SIG-M5 treated with dmso at 0.1 percent for 504 hours (cell line): Measurements from ENCODE around the gene NAV3.

Experiments used
- DNase-seq: peaks from one replicate; lab custom pipeline; 2025; ENCODE audit not compliant: unreplicated experiment; lab: John Stamatoyannopoulos, UW

Gene NAV3

DNA sequence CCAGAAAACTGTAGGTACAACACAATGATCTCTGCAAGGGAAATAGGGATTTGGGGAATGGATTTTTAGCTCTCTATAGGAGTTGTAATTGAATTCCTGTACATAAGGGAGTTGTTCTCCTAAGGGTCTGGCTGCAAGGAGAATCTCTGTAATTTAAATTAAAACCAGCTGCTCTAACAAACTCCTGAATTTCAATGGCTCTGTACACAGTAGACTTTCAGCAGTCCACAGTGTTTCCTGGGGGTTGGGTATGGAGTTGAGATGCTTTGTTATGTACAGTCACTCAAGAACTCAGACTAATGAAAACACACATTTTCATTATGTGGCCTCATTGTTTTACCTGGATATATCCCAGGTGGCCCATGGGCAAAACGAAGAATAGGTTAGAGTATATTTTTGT is 93.2 kb downstream of the NAV3 start:
- DNase-seq: no peak

DNA sequence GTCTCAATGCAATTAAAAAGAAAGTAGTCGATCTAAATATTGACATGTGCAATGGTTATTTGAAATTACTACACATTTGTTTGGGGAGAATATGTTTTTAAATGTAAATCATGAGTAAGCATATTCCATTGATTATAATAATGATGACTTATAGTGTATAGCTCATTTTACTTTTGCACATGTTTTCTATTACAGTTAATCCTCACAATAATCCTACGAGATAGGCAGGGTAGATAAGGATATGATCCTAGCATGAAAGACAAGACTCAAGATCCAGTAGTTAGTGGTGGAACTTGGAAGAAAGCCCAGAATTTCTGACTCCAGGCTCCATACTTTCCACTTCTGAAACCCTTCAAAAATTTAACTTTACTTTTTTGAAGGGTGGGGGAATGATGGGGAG is 94.0 kb downstream of the NAV3 start:
- no peak for DNase-seq

DNA sequence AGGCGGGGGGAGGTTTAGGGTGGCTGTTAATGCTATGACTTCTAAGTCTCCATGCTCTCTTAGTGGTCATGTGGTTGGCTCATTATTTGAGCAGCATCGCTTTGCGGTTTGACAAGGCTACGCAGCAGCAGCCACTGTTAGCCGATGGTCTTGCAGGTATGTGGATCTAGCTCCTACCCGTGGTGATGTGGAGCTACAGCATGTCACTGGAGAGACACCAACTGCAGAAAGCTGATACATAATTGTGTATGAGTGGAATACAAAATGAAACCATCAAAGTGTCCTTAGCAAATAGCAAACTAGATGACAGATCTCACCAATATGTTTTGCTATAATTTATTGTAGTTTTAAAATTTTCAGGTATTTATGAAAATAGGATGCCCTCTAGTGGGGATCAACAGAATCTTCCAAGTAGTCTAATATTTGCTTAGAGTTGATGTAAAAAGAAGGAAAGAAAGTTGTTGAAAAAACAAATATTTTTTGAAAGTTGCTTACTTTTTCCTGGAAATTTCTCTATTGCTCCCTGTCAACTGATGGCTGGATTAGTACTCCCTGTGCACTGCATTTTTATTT is 94.9 kb downstream of the NAV3 start:
- peak; percentile 86 for DNase-seq

DNA sequence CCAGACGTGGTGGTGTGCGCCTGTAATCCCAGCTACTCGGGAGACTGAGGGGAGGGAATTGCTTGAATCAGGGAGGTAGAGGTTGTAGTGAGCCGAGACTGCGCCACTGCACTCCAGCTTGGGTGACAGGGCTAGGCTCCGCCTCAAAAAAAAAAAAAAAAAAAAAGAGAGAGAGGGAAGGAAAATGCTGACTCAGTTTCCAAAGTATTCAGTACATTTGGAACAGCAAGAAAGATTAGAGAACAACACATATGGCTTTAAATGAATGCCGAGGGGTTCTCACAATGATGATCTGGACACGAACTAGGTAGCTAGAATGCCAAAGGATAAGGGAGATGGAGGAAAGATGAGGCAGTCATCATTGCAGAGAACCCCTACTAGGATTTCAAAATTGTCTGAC is 97.4 kb downstream of the NAV3 start:
- no peak for DNase-seq

DNA sequence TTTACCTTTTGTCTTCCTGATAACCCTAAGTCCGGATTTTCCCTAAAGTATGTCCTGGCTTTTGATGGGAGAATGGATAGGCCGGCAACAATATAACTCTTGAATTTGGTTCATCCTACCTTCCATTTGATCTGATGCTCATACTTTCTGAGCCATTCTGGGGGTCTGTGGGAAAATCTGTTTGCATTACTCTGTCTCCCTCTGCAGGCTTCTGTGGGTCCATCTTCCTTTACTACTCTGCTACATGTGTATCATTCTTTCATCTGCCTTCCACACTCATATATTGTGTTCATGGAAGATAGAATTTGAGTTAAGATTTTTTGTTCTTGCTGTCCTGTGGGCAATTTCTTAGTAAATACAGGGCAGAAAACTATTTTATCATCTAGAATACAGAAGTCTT is 101.5 kb downstream of the NAV3 start:
- no peak for DNase-seq

DNA sequence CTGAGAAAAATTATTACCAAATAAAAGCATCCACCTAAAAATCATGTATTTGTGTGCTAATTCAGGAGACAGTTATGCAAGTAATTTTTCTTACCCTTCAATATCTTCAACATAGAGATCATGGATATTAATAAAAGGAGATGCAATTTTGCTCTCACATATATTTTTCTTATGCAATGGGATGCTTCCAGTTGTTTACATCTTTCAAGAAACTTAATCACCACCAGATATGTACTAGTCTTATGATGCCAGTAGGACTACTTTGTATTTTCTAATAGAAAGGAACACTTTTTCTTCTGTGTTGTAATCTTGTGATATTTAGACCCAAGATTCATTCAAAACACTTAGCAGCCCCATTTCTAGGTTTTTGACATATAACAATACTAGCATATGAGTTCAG is 107.6 kb downstream of the NAV3 start:
- DNase-seq: no peak

DNA sequence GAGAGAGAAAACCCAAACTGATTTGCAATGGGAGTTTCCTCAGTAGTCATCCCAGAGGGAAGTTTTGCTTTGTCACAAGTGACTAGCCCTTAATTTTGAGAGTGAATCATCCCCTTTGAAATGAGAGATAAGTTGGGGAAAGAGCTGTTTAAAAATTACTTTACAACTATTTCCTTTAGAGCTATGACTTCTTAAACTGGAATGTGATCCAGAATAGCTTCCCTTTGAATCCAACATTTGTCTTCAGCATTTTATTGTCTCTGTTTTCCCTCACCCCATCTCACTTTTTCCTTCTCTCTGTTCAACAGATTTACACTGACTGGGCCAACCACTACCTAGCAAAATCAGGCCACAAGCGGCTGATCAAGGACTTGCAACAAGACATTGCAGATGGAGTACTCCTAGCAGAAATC is 109.3 kb downstream of the NAV3 start:
- no peak for DNase-seq

DNA sequence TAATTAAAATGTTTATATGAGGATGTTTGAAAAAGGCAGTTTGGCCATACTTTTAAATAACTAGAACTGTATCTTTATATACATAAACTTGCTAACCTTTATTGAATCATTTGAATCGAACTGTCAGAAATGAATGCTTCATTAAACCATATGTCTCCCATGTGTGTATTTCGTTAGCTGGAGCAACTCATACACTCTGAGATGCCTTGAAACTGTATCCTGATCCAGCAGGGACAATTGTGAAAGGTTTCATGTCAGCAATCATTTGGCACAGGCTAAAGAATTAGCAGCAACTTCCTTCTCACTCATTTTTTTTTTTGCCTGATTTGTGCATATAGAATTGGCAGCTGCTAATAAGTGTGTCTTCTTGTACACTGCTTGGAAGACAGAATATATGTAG is 109.9 kb downstream of the NAV3 start:
- DNase-seq: no peak

DNA sequence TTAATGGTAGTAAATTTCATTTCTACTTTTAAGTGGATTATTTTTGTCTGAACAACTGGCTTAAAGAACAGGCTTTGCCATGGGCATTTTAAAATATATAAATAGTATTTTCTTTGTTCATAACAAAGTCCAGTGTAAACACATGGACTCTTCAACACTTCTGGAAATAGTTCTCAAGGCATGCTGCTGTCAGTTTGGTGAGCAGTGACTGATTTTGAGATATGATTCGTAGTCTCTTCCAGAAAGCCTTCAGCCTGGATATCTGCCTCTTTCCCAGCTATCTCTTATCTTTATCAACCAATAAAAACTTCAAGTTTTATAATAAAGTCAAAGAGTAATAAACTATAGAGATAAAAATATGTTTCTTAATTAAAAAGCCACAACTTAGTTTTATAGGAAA is 110.7 kb downstream of the NAV3 start:
- no peak for DNase-seq

DNA sequence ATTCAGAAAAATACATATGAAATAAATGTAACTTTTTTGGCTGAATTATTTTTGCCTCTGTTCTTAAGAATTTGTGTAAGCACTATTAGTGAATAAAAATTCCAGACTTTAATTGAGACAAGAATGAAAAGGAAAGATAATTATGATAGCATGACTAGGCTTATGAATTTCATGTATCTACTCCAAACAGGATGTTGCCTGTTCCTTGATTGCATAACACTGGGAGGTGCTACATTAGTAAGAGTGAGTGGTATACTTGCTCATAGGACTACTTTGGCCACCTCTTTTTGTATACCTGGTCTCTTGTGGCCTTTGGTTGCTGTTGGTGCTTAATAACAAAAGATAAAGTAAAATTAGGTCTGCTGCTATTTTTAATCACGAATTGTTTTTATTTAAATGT is 112.8 kb downstream of the NAV3 start:
- DNase-seq: peak; percentile 15

DNA sequence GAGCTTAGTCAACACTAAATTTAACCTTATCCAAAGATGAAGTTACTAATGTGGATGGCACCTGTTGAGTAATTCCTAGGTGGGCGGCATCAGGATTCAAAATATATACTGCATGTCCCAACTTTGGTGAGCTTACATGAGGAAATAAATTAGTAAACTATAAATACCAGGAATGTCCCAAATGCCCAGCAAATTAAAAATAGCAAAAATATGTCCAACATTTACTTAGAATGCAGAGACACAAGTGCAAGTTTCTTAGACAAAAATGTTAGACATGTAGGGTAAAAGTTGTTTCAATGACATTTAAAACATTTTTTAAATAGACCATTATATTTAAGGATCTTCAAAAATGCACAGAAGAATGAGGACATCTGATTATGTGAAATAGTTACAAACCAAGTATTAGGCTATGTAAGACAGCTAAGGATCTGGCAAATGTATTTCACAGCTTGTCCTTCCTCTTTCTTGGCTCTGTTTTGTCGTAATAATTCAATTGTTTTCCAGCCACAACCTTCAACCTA is 115.9 kb downstream of the NAV3 start:
- DNase-seq: no peak

DNA sequence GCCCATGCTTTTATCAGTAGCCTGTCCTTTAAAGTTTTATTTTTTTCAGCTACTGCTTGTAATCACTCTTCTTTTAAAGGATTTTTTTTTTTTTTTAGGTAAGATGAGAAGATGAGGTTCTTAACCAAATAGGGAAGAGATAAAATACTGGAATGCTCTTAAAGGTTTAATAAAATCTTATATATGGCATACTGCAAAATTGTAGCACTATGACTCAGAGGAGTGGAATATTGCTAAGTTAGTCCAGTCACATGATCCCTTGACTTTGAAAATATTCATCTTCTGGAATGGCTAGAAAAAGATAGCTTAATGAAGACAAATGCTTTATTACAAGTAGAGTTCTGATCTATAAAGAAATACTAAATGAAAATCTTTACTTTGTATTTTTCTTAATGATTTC is 116.6 kb downstream of the NAV3 start:
- no peak for DNase-seq

DNA sequence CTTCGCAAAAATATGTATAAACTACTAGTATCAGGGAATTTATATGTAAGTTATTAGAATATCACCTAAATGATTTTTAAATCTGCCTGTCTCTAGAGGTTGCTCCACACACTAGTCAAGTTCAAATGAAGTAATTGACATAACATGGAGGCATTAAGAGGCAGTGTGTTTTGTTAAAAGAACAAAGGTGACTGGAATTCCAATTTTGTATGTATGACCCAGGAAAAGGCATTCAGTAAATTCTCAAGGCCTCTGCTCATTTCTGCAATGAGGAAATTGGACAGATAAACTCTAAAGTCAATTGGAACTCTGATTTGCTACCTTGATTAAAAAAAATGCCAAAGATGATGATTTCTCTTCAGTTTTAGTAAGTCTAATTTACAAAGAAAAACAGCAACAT is 117.1 kb downstream of the NAV3 start:
- no peak for DNase-seq

DNA sequence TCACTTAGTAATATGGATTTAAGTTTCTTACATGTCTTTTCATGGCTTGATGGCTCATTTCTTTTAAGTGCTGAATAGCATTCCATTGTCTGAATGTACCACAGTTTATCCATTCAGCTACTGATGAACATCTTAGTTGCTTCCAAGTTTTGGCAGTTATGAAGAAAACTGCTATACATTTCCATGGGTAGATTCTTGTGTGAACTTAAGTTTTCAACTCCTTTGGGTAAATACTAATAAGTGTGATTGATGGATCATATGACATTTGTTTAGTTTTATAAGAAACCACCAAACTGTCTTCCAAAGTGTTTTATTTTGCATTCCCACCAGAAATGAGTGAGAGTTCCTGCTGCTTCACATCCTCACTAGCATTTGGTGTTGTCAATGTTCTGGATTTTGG is 119.2 kb downstream of the NAV3 start:
- DNase-seq: no peak

DNA sequence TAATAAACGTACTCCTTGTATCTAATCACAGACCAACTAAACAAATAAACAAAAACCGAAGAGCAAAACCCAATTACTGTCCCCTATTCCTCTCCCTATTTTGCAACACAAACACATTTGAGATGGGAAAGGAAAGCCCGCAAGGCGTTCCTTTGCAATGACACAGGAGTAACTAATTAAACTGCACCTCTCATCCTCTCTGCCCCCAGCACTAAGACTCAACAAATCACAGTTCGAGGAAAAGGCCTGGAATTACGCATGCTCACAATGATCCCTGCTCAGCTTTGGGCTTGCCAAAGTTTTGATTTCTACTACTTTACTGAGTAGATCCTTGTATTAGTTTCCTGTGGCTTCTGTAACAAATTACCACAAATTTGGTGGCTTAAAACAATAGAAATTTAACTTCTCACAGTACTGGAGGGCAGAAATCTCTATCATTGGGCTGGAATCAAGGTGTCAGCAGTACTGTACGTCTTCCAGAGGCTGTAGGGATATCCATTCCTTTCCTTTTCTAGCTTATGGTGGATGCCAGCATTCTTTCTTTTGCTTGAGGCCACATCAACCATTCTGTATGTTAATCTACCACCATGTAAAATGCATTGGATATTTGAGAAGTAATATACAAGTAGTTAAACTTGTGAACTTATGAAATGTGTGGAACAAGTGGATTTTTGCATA is 123.0 kb downstream of the NAV3 start:
- DNase-seq: no peak

DNA sequence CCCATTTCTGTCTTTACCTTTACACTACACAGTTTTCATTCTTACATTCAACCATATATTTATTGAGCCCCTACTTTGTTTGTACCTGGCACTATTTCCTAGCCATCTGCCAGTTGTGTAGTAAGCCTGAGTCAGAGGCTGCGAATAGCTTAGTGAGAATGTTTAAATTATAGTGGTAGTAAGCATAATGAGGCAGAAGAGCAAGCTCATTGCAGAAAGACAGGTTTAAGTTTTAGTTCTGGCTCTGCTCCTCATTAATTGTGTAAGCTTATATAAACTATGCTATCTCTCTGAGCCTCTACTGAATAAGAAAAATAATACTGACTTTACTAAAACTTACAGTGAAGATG is 123.5 kb downstream of the NAV3 start:
- DNase-seq: no peak

DNA sequence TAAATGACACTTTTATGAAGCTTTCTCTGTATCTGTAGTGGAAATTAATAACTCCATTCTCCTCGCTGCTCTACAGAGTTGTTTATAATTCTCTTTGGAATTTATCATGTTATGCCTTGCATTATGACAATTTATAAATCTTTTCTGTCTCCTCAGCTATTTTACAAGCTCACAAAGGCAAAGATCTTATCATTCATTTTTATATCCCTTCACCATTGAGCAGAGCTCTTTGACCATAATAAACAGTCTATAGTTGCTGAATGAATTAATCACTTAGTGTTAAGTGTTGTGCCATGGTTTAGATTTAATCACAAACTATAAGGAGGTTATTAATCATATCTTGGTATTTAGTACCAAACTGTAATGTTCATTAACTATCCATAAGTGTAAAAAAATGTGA is 126.4 kb downstream of the NAV3 start:
- DNase-seq: no peak

DNA sequence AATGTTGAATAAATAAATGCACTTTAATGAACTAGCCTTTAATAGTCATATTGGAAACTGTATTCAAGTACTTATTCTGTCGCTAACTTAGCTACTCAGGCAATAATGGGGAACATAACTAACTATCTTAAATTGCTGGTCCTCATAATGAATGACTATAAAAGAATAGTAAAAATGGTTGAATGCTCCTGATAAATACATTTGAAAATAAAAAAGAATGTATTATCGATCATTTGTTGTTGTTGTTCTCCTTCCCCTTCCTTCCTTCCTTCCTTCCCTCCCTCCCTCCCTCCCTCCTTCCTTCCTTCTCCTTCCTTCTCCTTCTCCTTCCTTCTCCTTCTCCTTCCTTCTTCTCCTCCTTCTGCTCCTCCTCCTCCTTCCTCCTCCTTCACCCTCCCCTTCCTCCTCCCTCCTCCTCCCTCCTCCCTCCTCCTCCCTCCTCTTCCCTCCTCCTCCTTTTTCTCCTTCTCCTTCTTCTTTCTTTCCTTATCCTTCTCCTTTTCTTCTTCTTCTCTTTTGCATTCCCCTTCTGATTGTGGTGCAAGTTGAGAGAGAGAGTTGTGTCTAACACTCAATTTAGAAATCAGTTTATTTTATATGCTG is 133.0 kb downstream of the NAV3 start:
- DNase-seq: no peak

DNA sequence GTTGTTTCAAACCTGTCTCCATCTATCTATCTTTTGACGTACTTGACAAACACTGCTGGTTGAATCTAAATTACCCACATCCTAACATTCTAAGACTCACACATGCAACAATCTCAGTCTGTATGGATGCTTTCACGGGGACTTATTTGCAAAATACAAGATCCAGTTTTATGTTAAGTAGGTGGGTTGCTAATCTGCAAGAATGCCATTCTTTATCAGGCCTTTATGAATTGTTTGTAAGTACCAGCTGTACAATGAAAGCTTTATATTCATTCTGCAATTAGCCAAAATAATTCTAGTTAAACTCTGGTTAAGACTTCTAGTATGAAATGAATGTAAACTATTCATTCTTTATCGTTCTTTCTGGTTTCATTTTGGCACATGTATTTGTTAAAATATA is 135.1 kb downstream of the NAV3 start:
- no peak for DNase-seq

DNA sequence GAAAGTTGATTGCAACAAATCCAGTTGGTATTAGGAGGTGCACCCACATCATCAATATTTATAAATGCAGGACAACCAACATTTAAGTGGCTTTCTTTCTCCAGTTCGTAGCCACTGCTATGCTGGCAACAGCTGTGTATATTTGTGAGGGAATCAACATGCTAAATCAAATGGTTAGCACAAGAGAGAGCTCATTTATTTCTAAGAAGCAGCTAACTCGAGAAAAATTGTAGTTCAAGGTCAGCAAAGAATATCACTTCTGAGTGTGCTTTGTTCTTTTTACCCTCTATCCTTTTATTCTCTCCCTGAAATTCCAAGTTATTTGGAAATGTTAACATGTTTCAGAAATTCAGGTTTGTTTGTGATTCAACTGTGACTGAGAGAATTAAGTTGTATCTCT is 137.3 kb downstream of the NAV3 start:
- no peak for DNase-seq

DNA sequence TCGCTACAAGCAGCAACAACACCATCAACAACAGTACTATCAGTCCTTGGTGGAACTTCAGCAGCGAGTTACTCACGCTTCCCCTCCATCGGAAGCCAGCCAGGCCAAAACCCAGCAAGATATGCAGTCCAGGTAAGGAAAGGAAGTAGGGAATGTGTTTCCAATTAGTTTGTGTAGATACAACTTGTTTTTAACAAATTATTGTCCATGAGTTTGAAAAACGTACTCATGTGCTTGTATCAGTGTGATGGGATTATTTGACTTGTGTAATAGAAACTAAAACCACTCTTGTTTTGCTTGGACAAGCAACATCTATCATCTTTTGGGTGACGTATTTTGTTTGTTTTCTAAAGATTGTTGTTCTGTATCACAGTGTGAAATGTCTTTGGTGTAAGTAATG is 137.9 kb downstream of the NAV3 start:
- DNase-seq: no peak

DNA sequence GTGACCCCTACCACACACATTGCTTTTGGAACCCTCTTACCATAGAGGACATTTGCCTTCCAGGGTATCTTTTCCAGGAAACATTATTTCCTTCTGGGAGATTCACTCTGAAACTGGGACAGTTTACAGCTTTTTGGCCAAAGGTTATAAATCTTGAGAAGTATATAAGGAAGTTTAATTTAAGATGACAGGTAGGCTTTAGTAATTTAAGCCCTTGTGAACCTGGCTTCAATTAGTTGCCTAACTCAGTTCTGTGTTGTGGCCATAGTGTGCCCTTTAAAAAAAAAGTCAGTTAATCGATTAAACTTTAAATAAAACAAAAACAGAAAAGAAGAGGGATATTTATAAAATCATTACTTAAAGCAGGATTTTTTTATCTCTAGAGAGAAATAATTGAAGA is 142.9 kb downstream of the NAV3 start:
- no peak for DNase-seq

DNA sequence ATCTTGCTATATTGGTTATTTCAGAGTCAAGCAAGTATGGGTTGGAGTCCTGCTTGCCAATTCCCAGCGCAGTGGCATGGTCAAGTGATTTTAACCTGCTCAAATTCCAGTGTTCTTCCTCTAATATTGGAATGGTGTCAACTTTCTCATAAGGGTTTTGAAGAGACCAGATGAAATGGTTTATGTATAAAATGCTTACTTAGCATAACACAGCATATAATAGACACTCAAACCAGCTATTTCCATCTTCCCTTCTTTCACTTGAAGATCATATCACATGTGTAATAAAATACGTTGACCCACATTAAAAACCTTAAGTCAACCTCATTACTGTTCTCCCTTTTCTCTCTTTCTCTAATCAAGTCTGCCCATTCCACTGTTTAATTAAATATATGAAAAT is 144.0 kb downstream of the NAV3 start:
- no peak for DNase-seq
